GM18909 (cell line): Measurements from ENCODE around the gene GPRIN2.
"Not testable (repeated sequence)": the region's sequence is repeated elsewhere in the genome, so short reads cannot be mapped to it uniquely, and the experiment has no call there.

Experiments
- ATAC-seq: cut with Tn5 transposase; IDR thresholded peaks from one replicate; pipeline ENCODE4 v1.9.1; 2021; ENCODE audit warnings: mild to moderate bottlenecking; ENCODE audit not compliant: unreplicated experiment, poor library complexity

The GPRIN2 gene

GRCh38 chr10:46538717-46539426 lies 17.6 kb downstream of the GPRIN2 start:
- ATAC-seq, result no peak

GRCh38 chr10:46538155-46538554 lies 18.3 kb downstream of the GPRIN2 start:
- no peak for ATAC-seq

GRCh38 chr10:46537309-46537708 lies 19.1 kb downstream of the GPRIN2 start:
- ATAC-seq, result no peak

GRCh38 chr10:46536781-46537180 lies 19.7 kb downstream of the GPRIN2 start:
- no peak for ATAC-seq

GRCh38 chr10:46536171-46536570 lies 20.3 kb downstream of the GPRIN2 start:
- ATAC-seq, result no peak

GRCh38 chr10:46534828-46535524 lies 21.5 kb downstream of the GPRIN2 start:
- ATAC-seq, result no peak

GRCh38 chr10:46532256-46532655 lies 24.2 kb downstream of the GPRIN2 start:
- not testable (repeated sequence) for ATAC-seq

GRCh38 chr10:46530249-46531186 lies 25.9 kb downstream of the GPRIN2 start:
- ATAC-seq, result no peak

GRCh38 chr10:46529742-46530141 lies 26.7 kb downstream of the GPRIN2 start:
- ATAC-seq, result not testable (repeated sequence)

GRCh38 chr10:46528675-46529615 lies 27.5 kb downstream of the GPRIN2 start:
- ATAC-seq, result no peak

- no peak for ATAC-seq
Observed at GRCh38 chr10:46528171-46528671, 28.2 kb downstream of the GPRIN2 start.

GRCh38 chr10:46527241-46527811 lies 29.1 kb downstream of the GPRIN2 start:
- no peak for ATAC-seq

GRCh38 chr10:46526682-46527038 lies 29.8 kb downstream of the GPRIN2 start:
- no peak for ATAC-seq

- no peak for ATAC-seq
Observed at GRCh38 chr10:46525824-46526681, 30.4 kb downstream of the GPRIN2 start.

GRCh38 chr10:46525177-46525823 lies 31.2 kb downstream of the GPRIN2 start:
- ATAC-seq, result no peak

GRCh38 chr10:46524472-46525176 lies 31.8 kb downstream of the GPRIN2 start:
- no peak for ATAC-seq

- no peak for ATAC-seq
Observed at GRCh38 chr10:46523962-46524471, 32.4 kb downstream of the GPRIN2 start.
